Measurements from ENCODE around the gene FES.

The FES gene

DNA sequence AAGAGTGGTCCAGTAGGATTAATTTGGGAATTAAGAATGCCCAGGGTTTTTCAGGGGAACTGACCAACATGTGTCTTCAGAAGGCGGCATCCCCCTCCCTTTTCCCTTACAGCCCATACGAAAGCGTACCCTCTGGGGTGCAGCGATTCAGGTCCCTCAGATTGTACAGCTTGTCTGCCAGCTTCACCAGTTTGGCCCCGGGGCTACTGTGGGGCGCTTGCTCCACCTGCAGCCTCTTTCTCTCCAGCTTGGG, 47.2 kb downstream of the FES start:
- no peak for DNase-seq (ENCODE audit: low read depth)

DNA sequence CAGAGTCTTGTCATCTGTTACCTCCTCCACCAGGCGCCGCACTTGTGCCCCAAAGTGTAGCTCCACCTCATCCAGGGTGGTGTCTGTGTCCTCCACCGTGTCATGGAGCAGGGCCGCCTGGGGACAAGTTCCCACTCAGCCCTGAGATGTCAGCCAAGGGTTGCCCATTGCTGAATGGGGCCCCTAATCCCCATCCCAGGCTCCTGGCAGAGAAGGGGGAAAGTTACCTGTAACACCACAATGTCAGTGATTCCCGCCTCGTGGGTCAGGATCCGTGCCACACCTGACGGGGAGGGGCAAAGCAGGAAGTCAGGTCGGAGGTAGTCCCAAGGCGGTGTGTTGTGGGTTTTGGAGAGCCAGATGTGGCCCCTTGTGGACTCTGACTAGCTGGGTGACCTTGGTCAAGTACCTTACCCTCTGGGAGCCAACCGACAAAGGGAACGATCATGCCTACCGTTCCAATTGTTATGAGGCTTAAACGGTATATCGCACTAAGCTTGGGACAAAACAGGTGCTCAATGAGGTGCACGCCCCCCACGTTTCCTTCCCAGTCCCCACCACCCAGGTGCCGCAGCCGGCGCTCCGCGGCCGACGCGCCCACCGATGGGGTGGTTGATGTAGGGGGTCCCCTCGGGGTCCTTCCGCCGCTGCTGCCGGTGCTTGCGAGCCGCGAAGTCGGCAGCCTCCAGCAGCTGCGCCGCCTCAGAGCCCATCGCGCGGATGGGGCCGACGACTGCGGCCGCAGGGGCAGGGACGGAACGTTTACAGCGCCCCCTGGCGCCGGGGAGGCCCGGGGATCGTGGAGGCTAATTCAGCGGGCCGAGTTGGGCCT, 47.7 kb downstream of the FES start, which contains the start of gene HDDC3:
Gene HDDC3, minus strand, starts transcription at position 722 of the 832 bp plus-strand sequence. Its CDS starts 9 bp downstream, at position 713.
- DNase-seq (ENCODE audit: low read depth): peak; percentile 85

DNA sequence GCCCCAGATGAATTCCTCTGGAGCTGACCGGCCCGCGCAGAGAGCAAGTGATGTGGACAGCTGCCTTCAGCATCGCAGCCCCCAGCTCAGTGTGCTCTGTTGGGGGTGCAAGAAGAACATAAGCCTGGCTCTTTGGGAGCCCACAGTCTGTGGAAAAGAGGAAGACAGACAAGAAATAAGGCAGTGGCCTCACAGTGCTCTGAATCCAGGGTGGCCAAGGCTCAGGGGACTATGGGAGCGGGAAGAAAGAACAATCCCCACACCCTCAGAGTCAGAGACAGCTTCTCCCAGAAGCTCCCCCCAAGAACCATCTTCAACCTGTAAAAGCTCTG, 48.3 kb downstream of the FES start:
- DNase-seq (ENCODE audit: low read depth): no peak

DNA sequence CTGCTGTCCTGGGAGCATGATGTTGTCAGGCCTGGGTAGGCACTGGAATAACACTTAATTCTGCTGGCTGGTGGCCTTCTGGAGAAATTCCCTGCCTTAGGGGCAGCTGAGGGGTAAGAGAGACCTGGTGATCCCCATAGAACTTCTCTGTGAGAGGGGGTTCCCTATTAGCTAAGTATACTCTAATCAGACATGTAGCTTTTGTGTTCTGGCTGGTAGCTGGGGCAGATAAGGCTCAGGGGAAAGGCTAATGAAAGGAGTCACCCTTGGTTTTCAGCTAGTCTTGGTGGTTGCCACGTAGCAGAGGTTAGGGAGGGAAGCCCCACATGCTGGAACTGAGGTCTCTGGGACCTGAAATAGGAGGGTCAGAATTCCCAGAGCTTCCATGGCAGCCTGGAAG, 49.0 kb downstream of the FES start:
- no peak for DNase-seq (ENCODE audit: low read depth)

DNA sequence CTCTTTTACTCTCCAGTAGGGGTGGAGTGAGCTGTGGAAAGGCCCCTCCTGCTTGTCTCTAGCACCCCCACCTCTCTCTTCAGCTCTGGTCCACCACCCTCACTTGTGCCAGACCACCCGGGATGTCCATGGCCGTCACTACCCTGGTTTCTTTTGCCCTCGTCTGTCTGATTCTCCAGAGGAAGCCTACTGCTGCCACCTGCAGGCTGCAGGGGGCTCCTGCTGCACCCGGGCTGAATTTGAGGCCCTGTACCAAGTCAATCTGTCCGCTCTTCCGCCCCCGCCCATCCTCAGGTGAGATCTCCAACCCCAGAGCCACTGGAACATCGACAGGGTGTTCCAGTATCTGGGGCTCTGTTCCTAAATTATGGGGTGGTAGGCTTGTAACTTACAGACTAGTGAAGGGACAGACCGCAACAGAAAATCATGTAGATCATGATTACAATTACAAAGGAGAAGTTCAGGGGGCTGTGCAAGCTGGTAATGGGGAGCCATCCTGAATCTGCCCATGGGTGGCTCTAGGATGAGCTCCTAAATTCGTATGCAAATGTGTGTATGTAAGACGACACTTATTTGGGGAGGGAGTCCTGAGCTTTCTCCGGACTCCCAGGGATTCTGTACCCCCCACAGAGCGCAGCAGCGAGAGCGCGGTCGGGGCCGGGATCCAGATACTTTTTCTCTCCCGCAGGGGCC, 50.1 kb downstream of the FES start:
- peak; percentile 81 for DNase-seq (ENCODE audit: low read depth)

DNA sequence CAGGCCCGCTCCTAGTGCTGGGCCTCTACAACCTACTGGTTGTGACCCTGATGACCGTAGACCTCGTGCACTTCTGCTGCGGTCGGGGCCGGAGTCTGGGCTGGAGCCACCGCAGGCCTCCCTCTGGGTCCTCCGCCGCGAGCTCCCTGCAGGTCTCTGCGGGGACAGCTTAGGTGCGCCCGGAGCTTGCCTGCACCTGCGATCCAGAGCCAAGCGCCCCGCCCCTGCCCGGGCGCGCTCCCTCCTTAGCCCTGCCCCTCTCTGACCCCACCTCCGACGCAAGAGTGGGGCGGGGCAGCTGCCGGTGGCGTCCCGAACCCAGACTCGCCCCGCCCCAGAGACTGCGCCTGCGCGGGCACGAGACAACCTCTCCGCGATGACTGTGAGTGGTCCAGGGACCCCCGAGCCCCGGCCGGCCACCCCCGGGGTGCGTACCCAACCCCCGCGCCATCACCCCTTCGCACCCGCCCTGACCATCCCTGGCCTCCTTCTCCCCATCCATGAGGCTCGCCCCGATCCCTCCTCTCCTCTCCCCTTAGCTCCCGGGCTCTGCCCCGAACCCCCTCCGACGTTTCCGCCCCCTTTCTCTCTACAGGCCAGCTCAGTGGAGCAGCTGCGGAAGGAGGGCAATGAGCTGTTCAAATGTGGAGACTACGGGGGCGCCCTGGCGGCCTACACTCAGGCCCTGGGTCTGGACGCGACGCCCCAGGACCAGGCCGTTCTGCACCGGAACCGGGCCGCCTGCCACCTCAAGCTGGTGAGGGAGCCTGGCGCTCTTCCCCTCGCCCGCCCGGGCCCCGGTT, 50.8 kb downstream of the FES start, which contains the start of gene UNC45A:
Gene UNC45A, plus strand, starts transcription at position 337 of the 803 bp plus-strand sequence. Its CDS starts 40 bp downstream, at position 377.
- DNase-seq (ENCODE audit: low read depth): peak; percentile 93

DNA sequence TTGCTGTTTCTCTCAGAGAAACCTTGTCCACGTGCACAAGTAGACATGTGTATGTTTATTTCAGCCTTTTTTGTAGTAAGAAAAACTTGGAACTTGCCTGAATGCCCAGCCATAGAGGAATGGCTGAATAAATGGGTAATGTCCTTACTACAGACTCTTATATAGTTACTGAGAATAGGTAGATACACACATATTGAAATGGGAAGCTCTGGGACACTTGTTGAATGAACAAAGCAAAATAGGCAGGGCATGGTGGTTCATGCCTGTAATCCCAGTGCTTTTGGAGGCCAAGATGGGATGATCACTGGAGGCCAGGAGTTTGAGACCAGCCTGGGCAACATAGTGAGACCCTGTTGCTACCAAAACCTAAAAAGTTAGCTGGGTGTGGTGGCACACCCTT, 52.5 kb downstream of the FES start:
- DNase-seq (ENCODE audit: low read depth): no peak

DNA sequence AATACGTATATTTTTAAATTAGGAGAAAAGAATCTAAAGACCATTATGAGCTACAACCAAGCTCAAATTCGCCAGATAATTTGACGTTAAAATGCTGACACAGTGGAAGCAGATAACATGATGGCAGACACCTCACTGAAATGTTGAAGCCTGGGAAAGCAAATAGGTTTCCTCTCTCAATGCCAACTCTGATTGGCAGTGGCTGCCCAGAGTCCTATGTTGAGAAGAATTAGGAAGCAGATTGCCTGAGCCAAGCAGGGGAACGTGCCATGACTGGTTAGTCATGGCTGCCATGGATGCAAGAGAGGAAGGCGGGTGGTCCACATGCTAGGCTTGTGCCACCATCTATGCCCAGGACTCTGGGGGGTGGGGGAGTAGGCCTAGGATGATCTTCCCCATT, 54.0 kb downstream of the FES start:
- no peak for DNase-seq (ENCODE audit: low read depth)

DNA sequence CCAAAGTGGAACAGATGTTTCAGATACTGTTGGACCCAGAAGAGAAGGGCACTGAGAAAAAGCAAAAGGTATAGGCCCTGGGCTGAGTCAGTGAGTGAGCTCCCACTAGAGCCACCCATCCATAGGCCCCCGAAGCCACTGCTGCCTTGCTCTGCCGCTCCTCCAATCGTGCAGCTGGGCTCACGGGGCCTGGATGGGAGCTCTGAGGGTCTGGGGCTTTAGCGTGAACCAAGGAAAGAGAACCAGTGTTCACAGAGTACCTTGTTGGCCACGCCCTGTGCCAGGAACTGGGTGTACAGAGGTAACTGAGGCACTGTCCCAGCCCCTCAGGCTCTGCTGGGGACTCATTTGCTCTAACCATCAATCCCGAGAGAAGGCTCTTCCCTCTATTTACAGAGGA, 55.5 kb downstream of the FES start:
- DNase-seq (ENCODE audit: low read depth): no peak

DNA sequence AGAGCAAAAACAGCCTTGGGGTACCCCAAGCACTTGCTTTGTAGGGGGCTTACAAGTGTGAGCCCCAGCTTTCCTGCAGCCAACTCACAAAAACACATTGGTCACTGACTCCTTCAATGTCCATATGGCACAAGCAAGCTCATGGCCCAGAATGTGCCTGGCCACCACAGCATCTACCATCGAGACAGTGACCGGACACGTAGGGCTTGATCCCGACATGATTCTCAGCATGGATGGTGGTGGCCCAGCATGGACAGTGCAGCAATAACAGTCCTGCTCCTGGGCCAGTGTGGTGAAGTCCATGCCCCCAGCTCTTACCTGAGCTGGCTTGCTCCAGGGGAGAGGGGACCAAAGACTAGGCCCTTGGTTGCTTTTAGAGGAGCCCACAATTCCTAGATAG, 56.7 kb downstream of the FES start:
- DNase-seq (ENCODE audit: low read depth): no peak

DNA sequence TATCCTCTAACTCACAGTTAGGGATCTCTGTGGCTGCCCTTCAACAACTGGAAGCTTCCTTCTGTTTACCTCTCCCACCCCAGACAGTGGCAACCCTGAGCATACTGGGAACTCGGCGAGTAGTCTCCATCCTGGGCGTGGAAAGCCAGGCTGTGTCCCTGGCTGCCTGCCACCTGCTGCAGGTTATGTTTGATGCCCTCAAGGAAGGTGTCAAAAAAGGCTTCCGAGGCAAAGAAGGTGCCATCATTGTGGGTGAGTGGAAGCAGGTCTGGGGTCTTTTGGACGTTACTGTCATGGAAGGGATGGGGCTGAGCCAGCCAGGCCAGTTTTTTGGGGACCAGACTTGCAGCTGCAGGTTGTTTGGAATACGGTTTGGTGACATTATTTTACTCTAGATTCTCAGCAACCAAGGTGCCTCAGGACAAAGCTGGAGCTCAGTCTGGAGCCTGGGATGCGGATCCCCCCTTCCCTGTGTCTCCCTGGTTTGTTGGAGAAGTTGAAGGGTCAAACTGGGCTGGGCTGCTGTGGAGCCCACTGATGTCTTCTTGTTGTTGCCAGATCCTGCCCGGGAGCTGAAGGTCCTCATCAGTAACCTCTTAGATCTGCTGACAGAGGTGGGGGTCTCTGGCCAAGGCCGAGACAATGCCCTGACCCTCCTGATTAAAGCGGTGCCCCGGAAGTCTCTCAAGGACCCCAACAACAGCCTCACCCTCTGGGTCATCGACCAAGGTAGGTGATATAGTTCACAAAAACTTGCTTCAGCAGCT, 58.2 kb downstream of the FES start:
- no peak for DNase-seq (ENCODE audit: low read depth)

DNA sequence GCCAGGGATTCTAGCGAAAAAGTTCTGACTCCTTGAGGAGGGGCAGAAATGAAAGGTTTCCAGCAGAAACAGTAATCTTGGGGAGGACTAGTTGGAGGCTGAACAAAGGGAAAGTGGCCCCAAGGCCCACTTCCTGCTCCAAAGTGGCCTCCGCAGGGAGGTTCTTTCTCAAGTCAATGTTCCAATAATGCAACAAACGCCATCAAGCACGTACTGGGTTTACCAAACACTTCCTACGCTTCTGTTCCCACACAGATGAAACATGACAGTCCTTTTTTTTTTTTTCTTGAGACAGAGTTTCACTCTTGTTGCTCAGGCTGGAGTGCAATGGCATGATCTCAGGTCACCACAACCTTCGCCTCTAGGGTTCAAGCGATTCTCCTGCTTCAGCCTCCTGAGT, 60.8 kb downstream of the FES start:
- no peak for DNase-seq (ENCODE audit: low read depth)

Measured in stimulated activated CD8-positive, alpha-beta memory T cell treated with anti-CD3 and anti-CD28 coated beads, Interleukin-4, amount 100 ng/mL, for 24 hours (primary cell).